Fibroblast of skin of scalp (primary cell): ENCODE measurements around the gene MASP1.
"Not testable (repeated sequence)": the region's sequence is repeated elsewhere in the genome, so short reads cannot be mapped to it uniquely, and the experiment has no call there.

ENCODE experiments used
- DNase-seq: peaks from one replicate; pipeline ENCODE4 v3.0.0-alpha.2; 2013

MASP1 gene

DNA sequence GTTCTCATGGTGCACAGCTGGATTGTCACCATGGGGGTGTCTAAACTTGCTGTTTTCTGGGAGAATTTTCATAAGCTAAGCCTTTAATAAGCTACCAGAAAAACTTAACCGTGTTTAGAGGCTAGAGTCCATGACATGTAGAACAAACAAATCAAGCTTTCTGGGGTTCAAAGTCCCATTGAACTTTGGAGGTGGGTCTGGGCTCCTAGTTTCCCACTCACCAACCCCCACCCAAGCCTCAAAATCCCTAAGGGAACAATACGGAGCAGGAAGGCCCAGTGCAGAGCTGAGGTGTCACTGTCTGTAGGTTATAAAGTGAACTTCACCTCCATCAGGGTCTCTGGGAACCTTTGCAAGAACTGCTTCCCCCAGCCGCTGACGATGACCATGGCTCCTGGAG lies 68.7 kb downstream of the MASP1 start:
- DNase-seq: no peak

DNA sequence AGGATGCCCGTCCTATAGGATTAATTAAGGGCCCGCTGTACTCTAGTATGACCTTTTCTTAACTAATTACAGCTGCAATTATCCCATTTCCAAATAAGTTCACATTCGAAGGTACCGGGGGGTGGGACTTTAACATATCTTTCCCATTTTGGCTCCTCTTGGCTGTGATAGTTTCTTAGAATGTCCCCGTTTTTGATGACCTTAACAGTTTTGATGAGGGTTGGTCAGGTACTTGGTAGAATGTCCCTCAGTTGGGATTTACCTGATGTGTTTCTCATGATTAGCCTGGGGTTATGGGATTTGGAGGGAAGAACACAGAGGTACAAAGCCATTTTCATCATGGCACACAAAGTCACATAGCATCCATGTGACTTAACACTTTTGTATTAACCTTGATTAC lies 76.1 kb downstream of the MASP1 start:
- no peak for DNase-seq

DNA sequence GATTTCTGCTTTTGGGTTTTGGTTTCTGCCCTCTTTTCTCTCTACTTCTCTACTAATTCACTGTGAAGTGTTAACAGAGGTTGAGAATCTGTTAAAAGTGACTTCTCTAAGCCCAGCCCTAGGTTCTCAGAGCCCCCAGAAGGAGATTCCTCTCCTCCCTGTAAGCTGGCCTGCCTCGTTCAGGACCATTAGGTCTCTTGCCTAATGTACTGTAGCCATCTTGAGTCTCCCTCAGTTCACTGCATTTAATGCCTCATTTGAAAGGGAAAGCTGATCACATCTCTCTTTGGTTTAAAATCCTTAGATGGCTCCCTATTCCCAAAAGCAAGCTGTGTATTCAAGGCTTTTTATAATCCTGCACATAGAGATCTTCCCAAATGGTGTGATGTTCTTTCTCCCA lies 77.9 kb downstream of the MASP1 start:
- no peak for DNase-seq

DNA sequence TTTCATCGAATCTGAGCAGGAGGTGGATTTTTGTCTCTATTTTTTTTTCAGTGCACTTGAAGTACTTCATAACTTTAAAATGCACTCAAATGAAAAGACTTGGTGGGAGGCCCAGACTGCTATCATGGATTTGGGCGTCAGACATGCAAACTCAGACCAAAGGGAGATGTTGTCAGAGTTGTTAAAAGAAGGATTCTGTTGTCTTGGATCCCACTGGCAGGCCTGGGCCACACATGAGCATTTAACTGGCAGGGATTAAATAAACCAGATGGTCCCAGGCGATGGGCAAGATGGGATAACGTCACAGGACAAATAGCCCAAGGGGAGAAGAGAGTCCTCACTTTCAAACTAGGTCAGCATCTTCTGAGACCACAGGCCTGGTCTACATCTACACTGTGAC lies 78.8 kb downstream of the MASP1 start:
- peak; percentile 55 for DNase-seq

DNA sequence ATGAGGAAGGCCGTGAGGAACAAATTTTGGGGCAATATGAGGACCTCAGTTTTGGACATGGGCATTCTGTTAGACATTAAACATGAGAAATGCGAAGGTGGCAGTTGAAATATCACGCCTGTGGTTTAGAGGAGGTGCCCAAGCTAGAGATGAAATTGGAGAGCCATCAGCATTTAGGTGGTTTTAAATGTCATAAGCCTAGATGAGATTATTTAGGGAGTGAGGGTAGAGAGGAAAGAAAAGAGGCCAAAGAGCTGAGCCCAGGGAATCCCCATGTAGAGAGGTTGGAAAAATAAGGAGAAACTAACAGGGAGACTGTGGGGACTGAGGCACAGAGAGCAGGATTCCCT lies 79.4 kb downstream of the MASP1 start:
- no peak for DNase-seq

DNA sequence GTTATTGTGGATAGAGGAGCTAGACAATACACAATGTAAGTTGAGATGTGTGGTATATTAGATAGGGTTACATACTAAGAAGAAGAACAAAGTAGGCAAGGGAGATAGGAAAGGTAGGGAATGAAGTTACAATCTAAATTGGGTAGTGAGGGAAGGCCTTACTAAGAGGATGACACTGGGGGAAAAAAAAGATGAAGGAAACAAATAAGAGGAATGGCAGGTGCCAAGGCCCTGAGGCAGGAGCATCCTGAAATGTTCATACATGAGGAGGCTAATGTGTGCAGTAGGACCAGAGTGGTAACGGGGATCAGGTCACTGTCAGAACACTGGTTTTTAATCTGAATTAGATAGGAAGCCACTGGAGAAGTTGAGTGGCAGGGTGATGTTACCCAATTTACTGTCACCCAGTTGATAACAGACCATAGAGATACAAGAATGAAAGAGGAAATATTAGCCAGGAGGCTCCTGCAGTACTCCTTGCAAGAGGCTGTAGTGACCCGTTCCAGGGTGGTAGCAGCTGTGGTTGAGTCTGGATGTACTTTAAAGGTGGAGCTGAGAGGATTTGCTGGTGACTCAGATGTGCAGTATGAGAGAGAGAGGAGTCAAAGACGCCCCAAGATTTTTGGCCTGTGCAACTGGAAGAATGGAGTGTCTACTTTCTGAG lies 79.9 kb downstream of the MASP1 start:
- DNase-seq: peak; percentile 47

DNA sequence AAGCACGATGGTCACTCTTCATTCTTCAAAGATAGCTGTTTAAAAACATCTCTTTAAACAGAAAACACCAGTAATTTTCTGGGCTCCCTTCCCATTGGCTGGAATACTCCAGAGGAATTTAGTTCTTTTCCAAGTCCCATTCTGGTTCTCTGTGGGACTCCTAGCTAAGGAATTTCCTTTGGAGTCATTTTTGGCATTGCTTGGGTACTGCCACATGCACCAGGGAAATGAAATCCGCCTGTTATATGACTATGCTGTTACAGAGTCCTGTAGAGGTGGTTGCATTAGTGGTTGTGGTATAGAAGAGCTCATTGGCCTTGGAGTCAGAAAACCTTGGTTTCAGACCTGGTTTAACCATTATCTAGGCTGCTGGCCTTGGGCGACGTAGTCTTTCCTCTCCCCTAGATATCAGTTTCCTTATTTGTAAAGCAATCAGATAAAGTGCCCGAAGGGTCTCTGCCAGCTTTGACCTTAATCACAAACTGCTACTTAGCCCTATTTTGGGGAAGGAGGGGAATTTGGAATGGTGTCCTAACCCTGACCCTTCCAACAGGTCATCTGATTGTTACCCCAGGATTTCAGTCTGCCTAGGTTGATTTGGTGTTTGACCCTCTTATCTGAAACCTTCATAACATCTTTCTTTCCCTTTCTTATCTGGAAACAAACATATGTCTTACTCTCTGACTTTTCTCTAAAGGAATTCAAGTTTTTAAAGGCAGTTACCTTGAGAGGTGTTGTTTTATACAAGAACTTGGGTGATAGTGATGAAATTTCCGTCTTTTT lies 80.8 kb downstream of the MASP1 start:
- DNase-seq: peak; percentile 96

DNA sequence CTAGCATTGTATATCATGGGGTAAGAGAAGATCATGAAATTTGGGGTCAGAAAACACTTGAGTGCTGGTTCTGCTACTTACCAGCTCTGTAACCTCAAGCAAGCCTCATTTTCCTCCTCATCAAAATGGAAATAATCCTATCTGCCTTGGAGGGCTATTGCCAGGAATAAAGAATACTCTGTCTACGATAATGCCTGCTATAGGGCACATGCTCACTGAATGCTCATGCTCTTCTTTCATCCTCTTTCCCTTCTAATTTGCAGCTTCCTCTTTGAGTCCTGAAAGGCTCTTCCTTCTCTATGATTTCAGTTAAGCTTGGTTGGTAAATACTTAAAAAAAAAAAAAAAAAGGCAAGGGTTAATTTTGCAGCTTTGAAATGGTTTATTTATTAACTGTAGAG lies 81.4 kb downstream of the MASP1 start:
- DNase-seq: no peak

DNA sequence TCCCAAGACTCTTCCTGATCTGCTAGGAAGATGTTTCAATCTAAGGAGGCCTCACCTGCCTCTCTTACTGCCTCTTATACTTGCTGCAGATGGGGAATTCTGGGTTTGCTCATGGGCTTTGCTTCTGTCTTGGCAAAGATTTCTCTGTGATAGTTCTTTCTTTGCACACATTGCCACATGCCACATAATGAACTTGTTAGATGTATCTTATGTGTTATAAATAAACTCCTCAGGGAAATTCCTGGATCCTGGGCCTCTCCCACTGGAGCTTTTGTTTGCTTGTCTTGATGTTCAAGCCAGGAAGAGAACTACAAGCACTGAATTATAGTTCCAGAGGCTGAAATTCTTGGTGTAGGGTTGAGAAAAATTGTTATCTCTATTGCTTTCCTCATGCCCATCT lies 82.0 kb downstream of the MASP1 start:
- DNase-seq: peak; percentile 55

DNA sequence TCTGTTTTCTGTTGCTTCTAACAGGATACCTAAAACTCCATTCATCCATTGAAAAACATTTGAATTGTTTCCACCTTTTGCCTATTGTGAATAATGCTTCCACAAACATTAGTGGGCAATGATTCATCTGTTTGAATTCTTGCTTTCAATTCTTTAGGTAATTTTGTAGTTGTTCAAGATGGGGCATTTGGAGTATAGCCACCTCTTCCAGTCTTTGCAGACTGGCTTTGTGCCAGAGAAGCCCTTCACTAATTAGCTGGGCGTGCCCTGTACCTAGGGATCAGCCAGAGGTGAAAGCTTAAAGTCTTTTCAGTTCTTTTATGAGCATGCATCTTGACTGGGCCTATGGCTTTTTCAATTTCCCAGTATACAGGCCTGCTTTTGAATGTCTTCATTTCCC lies 83.4 kb downstream of the MASP1 start:
- peak; percentile 32 for DNase-seq

DNA sequence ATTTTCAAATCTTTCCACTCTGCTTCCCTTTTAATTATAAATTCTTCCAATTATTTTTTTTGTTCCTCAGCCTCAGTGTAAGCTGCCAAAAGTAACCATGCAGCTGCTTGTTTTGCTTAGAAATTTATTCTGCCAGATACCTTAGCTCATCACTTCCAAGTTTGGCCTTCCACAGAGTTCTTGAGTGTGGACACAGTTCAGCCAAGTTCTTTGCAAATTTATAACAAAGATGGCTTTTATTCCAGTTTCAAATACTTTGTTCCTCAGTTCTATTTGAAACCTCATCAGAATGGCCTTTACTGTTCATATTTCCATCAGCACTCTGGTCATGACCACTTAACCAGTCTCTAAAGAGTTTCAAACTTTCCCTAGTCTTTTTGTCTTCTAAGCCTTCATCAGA lies 83.9 kb downstream of the MASP1 start:
- no peak for DNase-seq

DNA sequence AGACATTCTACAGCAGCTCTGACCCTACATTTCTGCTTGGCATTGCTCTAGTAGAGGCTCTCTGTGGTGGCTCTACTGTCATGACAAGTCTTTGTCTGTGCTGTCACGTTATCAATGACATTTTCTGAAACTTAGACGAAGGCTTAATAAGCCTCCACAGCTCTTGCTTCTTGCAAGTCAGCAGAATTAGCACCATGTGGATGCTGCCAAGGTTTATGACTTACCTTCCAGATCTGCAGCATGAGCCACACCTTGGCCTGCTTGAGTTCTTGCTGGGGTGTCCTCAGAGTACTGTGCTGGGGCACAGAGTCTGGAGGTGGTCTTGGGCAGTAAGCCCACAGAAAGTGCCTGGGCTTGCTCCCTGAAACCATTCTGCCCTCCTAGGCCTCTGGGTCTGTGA lies 84.5 kb downstream of the MASP1 start:
- no peak for DNase-seq

DNA sequence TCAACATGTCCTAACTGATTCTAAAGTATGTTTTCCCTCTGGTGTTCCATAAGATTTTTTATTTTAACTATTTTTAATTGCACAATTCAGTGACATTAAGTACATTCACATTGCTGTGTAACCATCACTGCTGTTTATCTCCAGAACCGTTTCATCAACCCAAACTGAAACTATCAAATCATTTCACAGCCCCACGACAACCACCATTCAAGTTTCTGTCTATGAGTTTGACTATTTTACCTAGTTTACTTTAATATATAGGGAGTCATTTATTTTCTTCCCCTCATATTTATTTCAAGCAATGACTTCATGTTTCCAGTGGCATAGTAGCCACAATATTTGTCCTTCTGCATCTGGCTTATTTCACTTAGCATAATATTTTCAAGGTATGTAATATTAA lies 85.9 kb downstream of the MASP1 start:
- no peak for DNase-seq

DNA sequence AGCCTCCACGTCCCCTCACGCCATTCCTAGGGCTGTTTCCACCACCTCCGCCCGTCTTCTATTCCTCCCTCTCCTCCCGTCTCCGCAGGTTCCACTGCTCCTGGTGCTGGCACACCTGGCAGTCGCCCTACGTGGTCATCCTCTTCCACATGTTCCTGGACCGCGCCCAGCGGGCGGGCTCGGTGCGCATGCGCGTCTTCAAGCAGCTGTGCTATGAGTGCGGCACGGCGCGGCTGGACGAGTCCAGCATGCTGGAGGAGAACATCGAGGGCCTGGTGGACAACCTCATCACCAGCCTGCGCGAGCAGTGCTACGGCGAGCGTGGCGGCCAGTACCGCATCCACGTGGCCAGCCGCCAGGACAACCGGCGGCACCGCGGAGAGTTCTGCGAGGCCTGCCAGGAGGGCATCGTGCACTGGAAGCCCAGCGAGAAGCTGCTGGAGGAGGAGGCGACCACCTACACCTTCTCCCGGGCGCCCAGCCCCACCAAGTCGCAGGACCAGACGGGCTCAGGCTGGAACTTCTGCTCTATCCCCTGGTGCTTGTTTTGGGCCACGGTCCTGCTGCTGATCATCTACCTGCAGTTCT lies 92.0 kb downstream of the MASP1 start:
- DNase-seq: not testable (repeated sequence)

DNA sequence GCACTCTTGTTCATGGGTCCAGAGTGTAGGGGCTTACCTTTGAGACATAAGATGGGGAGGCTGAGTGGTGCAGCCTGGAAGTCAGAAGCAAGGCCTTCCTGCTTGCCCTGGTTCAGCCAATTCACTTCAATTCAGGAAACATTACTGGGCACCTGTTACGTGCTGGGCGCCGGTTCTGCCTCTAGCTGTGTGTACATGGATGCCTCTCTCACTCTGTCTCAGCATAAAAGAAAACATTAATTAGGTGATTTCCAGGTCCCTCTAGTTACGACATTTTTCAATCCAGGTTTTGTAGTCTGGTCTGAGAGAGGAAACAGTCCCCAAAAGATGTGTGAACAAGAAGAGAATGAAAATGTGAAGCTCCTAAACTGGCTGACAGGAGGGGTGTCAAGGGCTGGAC lies 93.0 kb downstream of the MASP1 start:
- DNase-seq: no peak

DNA sequence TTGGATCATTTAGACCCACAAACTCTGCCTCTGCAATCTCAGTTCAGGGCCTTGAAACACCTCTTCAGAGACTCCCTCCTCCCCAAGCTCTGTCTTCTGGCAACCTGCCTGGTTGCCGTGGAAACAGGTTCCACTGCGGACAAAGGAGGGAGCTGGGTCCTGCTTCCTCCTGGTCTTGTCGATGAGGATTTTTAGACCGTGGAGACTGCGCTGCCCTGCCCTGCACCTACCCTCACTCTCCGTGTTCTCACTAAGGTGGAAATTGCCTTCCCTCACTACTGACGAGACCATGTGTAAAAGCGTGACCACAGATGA lies 94.2 kb downstream of the MASP1 start, which contains the start of gene RTP1:
RTP1 (plus strand) TSS at position 152 of the 315 bp plus-strand sequence; CDS start at position 182, 30 bp downstream.
- no peak for DNase-seq

DNA sequence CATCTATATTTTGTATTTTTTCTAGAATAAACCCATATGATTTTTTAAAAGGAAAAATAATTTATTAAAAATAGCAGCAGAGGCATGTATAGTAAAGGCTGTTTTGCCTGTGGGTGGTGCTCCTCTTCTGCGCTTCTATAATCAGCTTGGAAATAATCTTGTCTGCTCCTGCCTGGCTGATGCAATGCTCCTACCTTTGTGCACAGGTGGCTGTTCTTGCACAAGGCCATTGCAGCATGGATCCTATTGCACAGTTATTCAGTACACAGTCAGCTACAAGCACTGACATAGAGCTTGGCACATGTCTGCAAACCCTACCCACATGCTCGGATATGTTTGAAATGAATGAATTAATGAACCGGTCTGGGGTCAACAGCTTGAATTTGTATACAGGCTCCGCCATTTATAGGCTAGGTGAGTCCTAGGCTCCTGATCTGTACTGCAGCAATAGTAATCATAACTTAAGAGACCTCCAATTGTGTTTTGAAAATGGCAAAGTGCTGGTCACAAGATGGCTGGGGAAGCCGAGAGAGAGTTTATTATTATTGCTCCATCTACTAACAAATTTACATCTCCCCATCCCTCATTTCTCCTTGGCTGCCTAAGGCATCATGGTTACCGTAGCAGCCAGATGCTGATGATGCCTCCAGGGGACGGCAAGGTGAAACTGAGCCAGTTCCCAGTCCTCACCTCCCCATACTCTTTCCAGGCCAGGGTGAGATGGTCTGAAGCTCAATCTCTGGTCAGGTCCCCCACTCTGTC lies 94.8 kb downstream of the MASP1 start:
- DNase-seq: no peak

DNA sequence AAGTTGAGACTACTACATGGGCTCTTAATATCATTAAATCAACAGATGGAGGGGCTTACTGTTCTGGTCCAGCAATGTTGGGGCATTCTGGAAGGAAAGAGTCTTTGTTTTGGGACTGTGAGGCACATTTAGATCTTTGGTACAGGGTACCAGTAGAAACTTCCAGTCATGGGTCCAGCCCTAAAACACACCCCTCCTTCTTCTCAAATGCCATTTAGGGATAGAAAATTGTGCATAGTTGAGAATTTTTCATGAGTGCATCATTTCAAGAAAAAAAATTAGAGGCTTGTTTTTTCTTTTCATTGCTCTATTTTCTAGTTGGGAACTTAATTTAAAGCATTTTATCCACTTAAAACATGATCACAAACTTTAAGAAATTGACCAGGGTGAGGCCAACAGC lies 98.4 kb downstream of the MASP1 start:
- DNase-seq: peak; percentile 58

DNA sequence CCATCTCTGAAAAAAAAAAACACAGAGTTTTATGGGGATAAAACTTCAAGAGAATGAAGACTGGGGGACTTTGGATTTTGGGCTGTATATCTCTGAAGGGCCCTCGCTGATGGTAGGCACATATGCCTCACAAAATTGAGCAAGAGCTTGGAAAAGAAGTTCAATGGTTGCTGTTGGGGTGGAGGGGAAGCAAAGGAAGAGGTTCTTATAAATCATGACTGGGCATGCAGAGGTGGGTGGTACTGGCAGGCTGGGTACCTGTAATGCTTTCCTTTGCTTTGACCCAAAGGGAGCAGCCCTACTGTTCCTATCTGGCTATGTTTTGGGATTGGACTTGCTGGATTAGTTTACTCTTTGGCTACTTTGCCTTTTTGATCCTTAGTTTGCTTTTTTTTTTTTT lies 100.3 kb downstream of the MASP1 start:
- DNase-seq: no peak

DNA sequence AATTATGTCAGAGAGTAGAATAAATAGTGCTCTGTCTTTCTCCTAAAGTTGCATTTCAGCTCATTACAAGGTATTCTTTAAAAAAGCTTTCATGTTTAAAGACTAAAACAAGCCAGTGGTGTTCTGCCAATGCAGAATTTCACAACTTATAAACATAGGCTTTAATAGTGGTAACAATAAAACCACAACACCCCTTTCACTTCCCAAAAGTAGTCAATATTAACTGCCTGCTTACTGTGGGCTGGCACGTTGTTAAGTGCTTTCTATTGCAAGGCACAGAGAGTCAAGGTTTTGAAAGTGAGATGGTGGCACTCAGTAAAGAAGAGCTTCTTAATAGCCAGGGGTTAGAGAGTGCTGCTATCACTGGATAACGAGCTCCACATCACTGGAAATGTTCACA lies 102.6 kb downstream of the MASP1 start:
- DNase-seq: no peak

DNA sequence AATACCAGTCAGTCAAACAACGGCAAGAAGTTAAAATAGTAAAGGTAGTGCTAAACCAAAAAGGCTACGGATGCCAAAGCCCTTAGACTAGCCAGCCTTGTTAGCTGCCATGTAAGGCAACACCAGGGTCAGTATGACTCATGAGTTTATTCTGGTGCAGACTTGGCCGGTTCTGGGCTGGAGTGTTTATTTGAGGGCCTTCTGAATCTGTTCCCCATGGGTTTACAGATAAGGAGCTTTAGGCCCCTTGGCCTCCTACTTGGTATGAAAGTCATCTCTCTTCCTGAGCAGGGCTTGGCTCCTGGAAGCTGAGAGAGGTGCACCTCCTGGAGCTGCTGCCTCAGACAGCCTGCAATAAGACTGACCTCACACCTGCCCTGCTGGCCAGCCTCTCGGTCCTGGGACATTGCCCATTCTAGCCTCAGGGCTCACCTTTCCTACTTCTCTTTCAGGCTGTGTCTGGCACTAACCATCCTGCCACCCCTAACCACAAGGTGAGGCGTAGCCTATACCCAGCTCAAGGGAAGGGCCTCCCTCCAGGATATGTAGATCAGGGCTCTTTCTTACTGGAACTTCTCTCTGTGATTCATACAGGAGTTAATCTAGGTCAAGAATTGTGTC lies 104.6 kb downstream of the MASP1 start:
- peak; percentile 74 for DNase-seq

DNA sequence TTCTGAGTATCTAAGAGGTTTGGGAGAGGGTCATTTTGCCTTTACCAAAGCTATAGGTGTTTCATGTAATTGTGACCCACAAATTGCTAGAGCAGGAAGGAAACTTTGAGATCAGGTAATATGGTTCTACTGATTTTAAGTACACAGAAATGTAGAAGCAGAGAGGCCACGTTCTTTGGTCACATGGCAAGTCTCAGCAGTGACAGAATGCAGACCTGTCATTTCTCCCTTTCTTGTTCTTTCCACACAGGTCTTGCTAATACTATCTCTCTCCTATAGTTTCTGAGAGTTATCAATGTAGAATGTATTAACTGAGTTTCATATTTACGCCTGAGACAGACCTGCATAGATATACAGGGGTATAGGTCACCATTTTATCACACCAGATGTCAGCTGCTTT lies 105.2 kb downstream of the MASP1 start:
- DNase-seq: no peak

DNA sequence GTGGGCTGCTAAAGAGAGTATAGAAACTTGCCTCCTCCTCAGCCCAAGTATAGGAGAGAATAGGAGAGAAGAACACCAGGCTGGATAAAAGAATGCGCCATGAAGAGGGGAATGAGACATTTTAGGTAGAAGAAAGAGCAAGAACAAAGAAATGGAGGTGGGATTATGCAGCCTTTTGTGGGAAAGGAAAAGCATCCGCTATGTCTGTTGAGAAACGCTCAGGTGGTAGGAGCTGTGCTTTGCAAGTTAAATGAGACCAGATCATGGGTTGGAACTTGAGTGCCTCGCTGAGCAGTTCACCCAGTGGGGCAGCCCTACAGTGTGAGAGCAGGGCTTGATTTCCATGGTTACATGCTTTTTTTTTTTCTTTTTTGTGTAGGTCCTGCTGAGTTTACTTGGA lies 105.8 kb downstream of the MASP1 start:
- no peak for DNase-seq
